Thoracic aorta (tissue), 2 donors: ENCODE measurements around the gene TUBB1. TPM values are rescaled to one million over a fixed set of nuclear protein-coding genes. Genes with fewer than 3 reads are reported as not detected.
A peak's percentile ranks its signal among the peaks of the same experiment; 100 is the strongest.

Source experiments
- ATAC-seq: fragments of 150-250 bp; one replicate; pipeline ENCODE4 v1.8.0; 2017; ENCODE audit warnings: low read depth; ENCODE audit not compliant: insufficient number of reproducible peaks, low FRiP score
- DNase-seq: peaks from one replicate; pipeline ENCODE4 v3.0.0-alpha.2; 2020; ENCODE audit warnings: low spot score
- H3K27ac ChIP-seq, 2 donors: fragments of 200-600 bp; sonication (generic); 1 replicate in 1 of 2; 2 replicates in 1 of 2; pipeline ENCODE4 v1.5.1; 2016; ENCODE audit warnings: mild to moderate bottlenecking in 2 of 2, moderate library complexity in 2 of 2
- H3K27me3 ChIP-seq: fragments of 200-600 bp; sonication (generic); replicated peaks from 2 replicates; pipeline ENCODE4 v1.6.0; 2016; ENCODE audit warnings: mild to moderate bottlenecking; ENCODE audit not compliant: insufficient read depth
- H3K36me3 ChIP-seq: fragments of 200-600 bp; sonication (generic); one replicate; pipeline ENCODE4 v1.5.1; 2016
- H3K4me1 ChIP-seq, 2 donors: fragments of 200-600 bp; sonication (generic); 1 replicate in 1 of 2; 2 replicates in 1 of 2; pipeline versions ENCODE4 v1.5.1 to v1.6.0; 2016; ENCODE audit warnings: low read depth in 2 of 2, mild to moderate bottlenecking in 1 of 2; ENCODE audit not compliant: control insufficient read depth in 1 of 2
- H3K4me3 ChIP-seq: fragments of 200-600 bp; sonication (generic); 2 replicates; pipeline ENCODE4 v1.5.1; 2016; ENCODE audit warnings: mild to moderate bottlenecking
- H3K9me3 ChIP-seq: fragments of 200-600 bp; sonication (generic); 2 replicates; pipeline ENCODE4 v1.5.1; 2016
- CTCF ChIP-seq: fragments of 200-600 bp; sonication (generic); IDR thresholded peaks from one replicate; pipeline ENCODE4 v1.5.1; 2019; ENCODE audit warnings: antibody characterized with exemption
- total RNA-seq, 2 donors: library from RNA; depleted of rRNA; stranded (reverse); fragments of >200 nt; gene quantifications; one replicate each; pipeline versions ENCODE4 v1.1.0 to v1.2.3, GENCODE V29; 2016

TUBB1 gene
- total RNA-seq, 2 donors from 2014 or later: 0.54 TPM; not detected in 1

- Histone ChIP-seq H3K4me3 (no peak overlapping the region), H3K36me3 (peaks cover 34% of the 10 kb centered on the region), H3K27ac (no peak overlapping the region), H3K27me3 (no peaks in the 10 kb centered on the region), H3K9me3 (no peaks in the 10 kb centered on the region), H3K4me1 (peaks cover 20 to 35% of the 10 kb centered on the region in 2 donors)
- no peak for ATAC-seq
- no peak for TF ChIP-seq CTCF
- DNase-seq: no peak
Measured at GRCh38 chr20:59025511-59025910, 6.3 kb downstream of the TUBB1 start.

- peaks cover 28 to 46% of the 10 kb centered on the region in 2 donors for H3K4me1 ChIP-seq
- peaks cover 34% of the 10 kb centered on the region for H3K36me3 ChIP-seq
Measured at GRCh38 chr20:59026904-59027740, 7.9 kb downstream of the TUBB1 start.

GRCh38 chr20:59027741-59028320 is 8.6 kb downstream of the TUBB1 start:
- H3K36me3 ChIP-seq: peaks cover 31% of the 10 kb centered on the region

More at GRCh38 chr20:59026904-59027740, 7.9 kb downstream of the TUBB1 start:
- Histone ChIP-seq H3K27ac (no peak overlapping the region), H3K4me3 (no peak overlapping the region), H3K27me3 (no peaks in the 10 kb centered on the region), H3K9me3 (no peaks in the 10 kb centered on the region)
- ATAC-seq: no peak
- no peak for TF ChIP-seq CTCF
- DNase-seq: no peak

GRCh38 chr20:59028812-59029211 is 9.6 kb downstream of the TUBB1 start:
- DNase-seq: no peak
- Histone ChIP-seq H3K9me3 (no peaks in the 10 kb centered on the region), H3K27ac (no peak overlapping the region), H3K27me3 (no peaks in the 10 kb centered on the region), H3K4me1 (peaks cover 28 to 52% of the 10 kb centered on the region in 2 donors), H3K36me3 (peaks cover 26% of the 10 kb centered on the region), H3K4me3 (peak overlapping the region; percentile 22)
- no peak for ATAC-seq
- TF ChIP-seq CTCF: no peak

More at GRCh38 chr20:59027741-59028320, 8.6 kb downstream of the TUBB1 start:
- H3K27me3 ChIP-seq: no peaks in the 10 kb centered on the region
- H3K4me3 ChIP-seq: no peak overlapping the region
- peaks cover 28 to 48% of the 10 kb centered on the region in 2 donors for H3K4me1 ChIP-seq
- no peak overlapping the region for H3K27ac ChIP-seq
- no peak for TF ChIP-seq CTCF
- no peaks in the 10 kb centered on the region for H3K9me3 ChIP-seq
- DNase-seq (no peak), ATAC-seq (no peak)

GRCh38 chr20:59030911-59031563 is 11.8 kb downstream of the TUBB1 start:
- H3K27ac ChIP-seq: no peak overlapping the region
- H3K36me3 ChIP-seq: peaks cover 23% of the 10 kb centered on the region
- H3K4me3 ChIP-seq: peak overlapping the region; percentile 88
- no peaks in the 10 kb centered on the region for H3K27me3 ChIP-seq
- no peak for DNase-seq
- H3K4me1 ChIP-seq: peaks cover 28 to 52% of the 10 kb centered on the region in 2 donors
- no peaks in the 10 kb centered on the region for H3K9me3 ChIP-seq
- no peak for TF ChIP-seq CTCF
- ATAC-seq: no peak
